CD4-positive, alpha-beta T cell treated with Interleukin-21 for 1 hour (primary cell): ENCODE data around the gene MYO1A.
"Not testable (repeated sequence)": the region's sequence is repeated elsewhere in the genome, so short reads cannot be mapped to it uniquely, and the experiment has no call there.

Experiments
- DNase-seq: peaks from one replicate; pipeline ENCODE4 v3.0.0-alpha.2; 2020

The MYO1A gene

DNA sequence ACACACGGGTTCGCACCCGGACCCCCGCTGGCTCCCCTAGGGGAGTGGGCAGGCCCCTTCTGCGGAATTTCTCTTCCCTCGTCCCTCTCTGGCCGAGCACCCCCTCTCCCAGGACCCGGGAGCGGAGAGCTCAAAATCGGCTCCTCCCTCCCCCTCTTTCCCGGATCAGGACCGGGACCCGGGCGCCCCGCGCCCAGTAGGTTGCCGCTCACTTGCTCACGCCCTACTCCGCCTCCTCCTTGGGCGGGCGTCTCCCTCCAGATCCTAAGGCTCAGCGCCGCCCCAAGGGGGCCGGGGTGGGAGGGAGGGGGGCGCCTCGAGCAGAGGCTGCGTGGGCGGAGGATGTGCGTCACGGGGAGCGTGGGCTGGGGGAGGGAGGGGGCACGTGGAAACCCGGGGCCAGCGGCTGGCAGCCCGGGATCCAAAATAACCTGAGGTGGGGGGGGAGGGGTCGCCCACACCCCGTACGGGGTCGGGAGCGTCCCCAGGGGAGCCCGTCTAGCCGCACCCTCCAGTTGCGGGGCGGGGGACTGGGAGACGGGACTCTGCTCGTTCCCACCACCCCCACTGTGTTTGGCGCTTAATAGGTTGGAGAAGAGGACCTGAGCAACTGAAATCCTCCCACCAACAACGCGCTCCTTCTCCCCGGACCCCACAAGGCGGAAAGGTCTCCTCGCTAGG is 37.2 kb upstream of the MYO1A start:
- DNase-seq, result peak; percentile 92

- peak; percentile 58 for DNase-seq
These were observed 36.6 kb upstream of the MYO1A start for GRCh38 chr12:57086493-57087009.

DNA sequence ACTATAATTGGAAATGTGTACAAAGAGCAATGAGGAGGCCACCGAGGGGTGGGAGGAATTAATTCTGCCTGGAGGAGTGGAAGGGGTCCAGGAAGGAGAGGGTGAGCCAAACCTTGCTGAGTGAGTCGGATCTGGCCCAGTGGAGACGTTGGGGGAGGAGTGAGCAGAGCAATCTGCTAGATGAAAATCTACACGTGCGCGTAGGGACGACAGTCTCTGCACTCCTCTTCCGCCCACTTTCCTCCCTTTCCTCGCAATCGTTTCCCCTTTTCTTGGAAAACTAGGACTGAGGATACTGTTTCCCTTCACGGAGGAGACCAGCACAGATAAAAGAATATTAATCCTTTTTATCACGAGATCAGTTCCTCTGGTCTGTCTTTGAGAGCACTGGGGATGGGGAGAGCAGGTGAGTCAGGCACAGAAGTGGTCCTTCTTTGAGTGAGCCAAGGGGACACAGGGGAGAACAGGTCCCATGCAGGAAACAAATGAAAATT is 36.1 kb upstream of the MYO1A start:
- DNase-seq, result no peak

GRCh38 chr12:57080855-57081254 is 30.9 kb upstream of the MYO1A start:
- DNase-seq, result no peak

DNA sequence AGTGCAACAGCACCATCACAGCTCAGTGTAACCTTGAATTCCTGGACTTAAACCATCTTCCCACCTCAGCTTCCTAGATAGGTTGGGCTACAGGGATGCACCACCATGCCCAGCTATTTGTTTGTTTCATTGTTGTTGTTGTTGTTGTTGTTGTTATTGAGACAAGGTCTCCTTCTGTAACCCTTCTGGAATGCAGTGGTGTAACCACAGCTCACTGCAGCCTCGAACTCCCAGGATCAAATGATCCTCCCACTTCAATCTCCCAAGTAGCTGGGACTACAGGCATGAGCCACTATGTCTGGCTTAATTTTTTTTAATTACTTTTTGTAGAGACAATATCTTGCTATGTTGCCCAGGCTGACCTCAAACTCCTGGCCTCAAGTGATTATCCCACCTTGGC is 29.9 kb upstream of the MYO1A start:
- no peak for DNase-seq

DNA sequence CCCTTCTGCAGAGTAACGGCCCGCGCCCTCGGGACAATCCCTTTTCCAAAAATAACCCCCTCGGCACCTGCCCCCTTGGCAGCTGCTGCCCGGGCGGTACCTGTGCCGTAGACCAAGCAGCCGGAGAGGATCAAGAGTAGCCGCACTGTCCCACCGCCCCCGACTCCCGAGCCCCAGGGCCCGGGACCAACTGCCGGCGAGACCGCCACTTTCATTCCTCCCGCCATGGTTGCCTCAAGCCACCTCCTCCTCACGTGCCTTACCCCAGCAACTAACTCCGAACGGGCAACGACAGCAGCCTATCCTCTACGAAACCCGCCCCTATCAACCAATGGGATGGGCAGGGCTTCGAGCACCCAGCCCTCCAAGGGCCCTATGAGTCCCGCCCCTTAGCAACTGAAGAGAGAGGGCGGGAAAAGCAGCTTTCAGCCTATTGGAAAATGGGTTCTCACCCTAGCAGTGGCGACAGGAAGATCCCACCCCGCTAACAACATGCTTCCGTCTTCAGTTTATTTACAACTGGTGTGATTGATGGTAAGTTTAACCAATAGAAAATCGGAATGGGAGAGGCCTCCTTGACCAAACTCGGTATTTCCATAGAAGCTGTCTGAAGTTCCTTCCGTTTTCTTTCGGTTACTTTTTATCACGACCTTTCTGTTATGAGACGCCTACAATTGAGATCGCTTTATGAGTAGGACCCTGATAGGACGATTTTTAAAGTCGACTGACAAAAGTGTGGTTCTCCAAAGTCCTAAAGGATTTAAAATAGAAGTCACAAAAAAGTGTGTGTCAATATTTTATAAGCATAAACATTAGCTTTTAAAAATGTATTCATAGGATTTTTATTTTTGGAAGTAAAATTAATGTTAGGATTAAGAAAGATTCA is 28.8 kb upstream of the MYO1A start, which contains the start of gene NEMP1:
TSS of gene NEMP1 (minus strand) at position 273 of the 886 bp plus-strand sequence. CDS start at position 227, 46 bp downstream.
- DNase-seq, result peak; percentile 100

DNA sequence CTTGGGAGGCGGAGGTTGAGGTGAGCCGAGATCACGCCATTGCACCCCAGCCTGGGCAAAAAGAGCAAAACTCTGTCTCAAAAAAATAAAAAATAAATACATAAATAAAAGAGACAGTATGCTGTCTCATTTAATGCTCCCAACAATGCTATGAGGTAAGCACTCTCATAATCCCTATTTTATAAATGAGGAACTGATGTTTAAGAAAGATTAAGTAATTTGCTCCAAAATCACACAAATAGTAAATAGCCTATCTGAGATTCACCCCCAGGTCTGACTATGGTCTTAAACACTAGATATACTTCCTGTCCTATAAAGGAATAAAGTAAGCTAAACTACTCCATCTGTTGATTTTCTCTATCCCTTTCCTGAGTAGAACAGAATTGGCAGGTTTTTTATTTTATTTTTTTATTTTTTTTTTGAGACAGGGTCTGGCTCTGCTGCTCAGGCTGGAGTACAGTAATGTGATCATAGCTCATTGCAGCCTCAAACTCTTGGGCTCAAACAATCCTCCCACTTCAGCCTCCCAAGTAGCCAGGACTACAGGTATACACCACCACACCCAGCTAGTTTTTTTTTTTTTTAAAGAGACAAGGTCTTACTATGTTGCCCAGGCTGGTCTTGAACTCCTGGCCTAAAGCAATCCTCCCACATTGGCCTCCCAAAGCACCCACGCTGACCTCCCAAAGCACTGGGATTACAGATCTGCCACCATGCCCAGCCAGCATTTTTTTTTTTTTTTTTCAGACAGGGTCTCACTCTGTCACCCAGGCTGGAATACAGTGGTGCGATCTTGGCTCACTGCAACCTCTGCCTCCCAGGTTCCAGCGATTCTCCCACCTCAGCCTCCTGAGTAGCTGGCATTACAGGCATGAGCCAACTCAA is 23.9 kb upstream of the MYO1A start:
- DNase-seq, result not testable (repeated sequence)

- DNase-seq, result no peak
These were observed 22.7 kb upstream of the MYO1A start for GRCh38 chr12:57072661-57073060.

GRCh38 chr12:57069523-57069922 is 19.6 kb upstream of the MYO1A start:
- peak; percentile 86 for DNase-seq

DNA sequence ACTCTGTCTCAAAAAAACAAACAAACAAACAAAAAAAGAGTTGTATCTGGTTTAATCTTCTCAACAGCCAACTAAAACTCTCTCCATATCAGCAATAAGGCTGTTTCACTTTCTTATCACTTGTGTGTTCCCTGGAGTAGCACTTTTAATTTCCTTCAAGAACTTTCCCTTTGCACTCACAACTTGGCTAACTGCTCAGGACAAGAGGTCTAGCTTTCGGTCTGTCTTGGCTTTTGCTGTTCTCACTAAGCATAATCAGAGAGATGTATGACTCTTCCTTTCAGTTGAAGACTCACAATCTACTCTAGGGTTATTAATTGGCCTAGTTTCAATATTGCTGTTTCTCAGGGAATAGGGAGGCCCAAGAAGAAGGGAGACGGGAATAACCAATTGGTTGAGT is 16.3 kb upstream of the MYO1A start:
- no peak for DNase-seq

- peak; percentile 88 for DNase-seq
These were observed 14.2 kb upstream of the MYO1A start for GRCh38 chr12:57063991-57064685.

DNA sequence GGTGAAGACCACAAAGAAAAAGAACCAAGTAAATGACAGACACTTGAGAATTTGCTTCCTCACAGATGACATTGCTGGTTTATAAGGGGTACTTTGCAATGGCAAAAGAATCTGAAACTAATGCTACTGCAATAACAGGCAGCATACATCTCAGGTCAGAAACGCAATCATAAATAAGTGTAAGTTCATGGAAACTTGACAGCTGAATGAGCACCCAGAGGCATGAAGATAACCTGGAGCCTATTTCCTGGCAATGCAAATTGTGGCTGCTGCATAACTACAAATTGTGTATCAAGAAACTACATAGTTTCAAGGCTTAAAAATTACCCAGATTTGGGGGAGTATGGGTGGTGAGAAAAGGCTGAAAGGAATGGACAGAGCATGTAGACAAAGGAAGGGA is 8.5 kb upstream of the MYO1A start:
- no peak for DNase-seq

DNA sequence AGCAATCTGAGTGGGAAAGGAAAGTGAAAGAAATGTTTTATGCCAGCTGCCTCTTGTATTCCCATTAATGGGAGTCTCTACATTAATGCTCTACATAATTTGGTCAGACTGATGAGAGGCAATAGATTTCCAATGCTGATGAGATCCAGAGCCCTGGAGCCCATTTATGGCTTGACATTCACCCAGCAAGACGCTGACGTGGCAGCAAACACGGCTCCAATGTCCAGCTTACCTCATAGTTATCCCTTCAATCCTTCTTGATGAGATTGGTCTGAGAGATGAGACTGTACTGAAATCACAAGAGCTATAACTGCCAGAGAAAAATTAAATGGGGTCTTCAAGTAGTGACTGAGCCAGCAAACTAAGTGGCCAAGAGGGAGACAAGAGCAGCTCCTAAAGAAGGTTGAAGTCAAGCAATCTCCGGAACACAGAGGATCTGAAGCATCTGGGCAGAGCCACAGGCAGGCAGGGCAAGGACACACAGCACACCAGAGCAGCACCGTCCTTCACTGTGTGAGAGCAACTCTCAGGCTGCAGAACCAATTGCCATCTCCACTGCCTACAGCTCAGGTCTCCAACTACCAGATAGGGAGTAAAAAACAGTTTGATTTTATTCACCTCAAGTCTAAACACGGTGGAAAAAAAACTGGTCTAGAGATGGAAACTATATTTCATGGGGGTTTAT is 7.3 kb upstream of the MYO1A start:
- DNase-seq, result no peak

GRCh38 chr12:57055824-57056223 is 5.9 kb upstream of the MYO1A start:
- DNase-seq, result no peak

DNA sequence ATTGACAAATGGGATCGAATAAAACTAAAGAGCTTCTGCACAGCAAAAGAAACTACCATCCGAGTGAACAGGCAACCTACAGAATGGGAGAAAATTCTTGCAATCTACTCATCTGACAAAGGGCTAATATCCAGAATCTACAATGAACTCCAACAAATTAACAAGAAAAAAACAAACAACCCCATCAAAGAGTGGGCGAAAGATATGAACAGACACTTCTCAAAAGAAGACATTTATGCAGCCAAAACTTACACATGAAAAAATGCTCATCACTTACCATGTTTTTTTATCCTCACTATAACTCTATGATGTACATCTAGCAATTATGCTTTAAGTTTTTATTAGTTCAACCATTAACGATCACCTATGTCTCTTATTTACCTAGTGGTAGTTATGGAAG is 4.0 kb upstream of the MYO1A start:
- DNase-seq, result not testable (repeated sequence)

GRCh38 chr12:57053146-57053545 is 3.2 kb upstream of the MYO1A start:
- not testable (repeated sequence) for DNase-seq

- DNase-seq, result no peak
These were observed 1.1 kb upstream of the MYO1A start for GRCh38 chr12:57051011-57051410.

- no peak for DNase-seq
These were observed 846 bp downstream of the MYO1A start for GRCh38 chr12:57049119-57049446.

- no peak for DNase-seq
These were observed 1.4 kb downstream of the MYO1A start for GRCh38 chr12:57048423-57049118.

DNA sequence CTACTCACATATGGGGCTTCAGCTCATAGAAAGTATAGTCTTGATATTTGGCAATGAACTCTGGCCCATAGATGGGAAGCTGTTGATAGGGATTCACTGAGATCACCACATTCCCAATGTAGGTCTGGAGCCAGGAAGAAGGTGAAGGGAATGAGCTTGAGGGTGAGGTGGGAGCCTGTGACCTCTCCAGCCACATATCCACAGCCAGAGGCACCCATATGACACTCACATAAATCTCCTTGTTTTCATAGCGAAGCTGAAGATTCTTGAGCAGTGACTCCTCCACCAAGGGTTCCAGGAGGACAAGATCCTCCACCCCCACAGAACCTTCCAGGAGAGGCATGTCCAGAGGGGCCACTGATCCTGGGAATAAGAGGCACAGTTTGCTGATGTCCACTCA is 1.9 kb downstream of the MYO1A start:
- no peak for DNase-seq
